ENCODE results near the gene HOXD3.

Gene HOXD3

GRCh38 chr2:176200971-176201370, 43.9 kb downstream of the HOXD3 start:
- peaks cover 17% of the 10 kb centered on the region for H3K27me3 Mint-ChIP-seq (ENCODE audit: low read depth)
- H3K27ac Mint-ChIP-seq = no peak overlapping the region
- no peaks in the 10 kb centered on the region for H3K36me3 Mint-ChIP-seq (ENCODE audit: low read depth)
- no peak overlapping the region for H3K4me3 Mint-ChIP-seq
- H3K4me1 Mint-ChIP-seq = no peaks in the 10 kb centered on the region
- no peak for TF ChIP-seq CTCF (IDR thresholded peaks at IDR 0.05; ENCODE audit: unreplicated experiment in 3 of 3)
- no peaks in the 10 kb centered on the region for H3K9me3 Mint-ChIP-seq

- peaks cover 10% of the 10 kb centered on the region for H3K27me3 Mint-ChIP-seq (ENCODE audit: low read depth)
- H3K27ac Mint-ChIP-seq = no peak overlapping the region
- H3K36me3 Mint-ChIP-seq (ENCODE audit: low read depth) = no peaks in the 10 kb centered on the region
- no peaks in the 10 kb centered on the region for H3K4me1 Mint-ChIP-seq
- TF ChIP-seq CTCF (IDR thresholded peaks at IDR 0.05; ENCODE audit: unreplicated experiment in 3 of 3) = no peak
- H3K9me3 Mint-ChIP-seq = no peaks in the 10 kb centered on the region
- H3K4me3 Mint-ChIP-seq = no peak overlapping the region
Measured at GRCh38 chr2:176202491-176202890, 45.4 kb downstream of the HOXD3 start.

GRCh38 chr2:176205126-176205525, 48.0 kb downstream of the HOXD3 start:
- no peaks in the 10 kb centered on the region for H3K9me3 Mint-ChIP-seq
- H3K4me1 Mint-ChIP-seq = no peaks in the 10 kb centered on the region
- no peak for TF ChIP-seq CTCF (IDR thresholded peaks at IDR 0.05; ENCODE audit: unreplicated experiment in 3 of 3)
- no peak overlapping the region for H3K27ac Mint-ChIP-seq
- H3K4me3 Mint-ChIP-seq = no peak overlapping the region
- H3K36me3 Mint-ChIP-seq (ENCODE audit: low read depth) = no peaks in the 10 kb centered on the region
- peaks cover 7% of the 10 kb centered on the region for H3K27me3 Mint-ChIP-seq (ENCODE audit: low read depth)

GRCh38 chr2:176206136-176206535, 49.0 kb downstream of the HOXD3 start:
- TF ChIP-seq CTCF (IDR thresholded peaks at IDR 0.05; ENCODE audit: unreplicated experiment in 3 of 3) = no peak
- H3K4me1 Mint-ChIP-seq = no peaks in the 10 kb centered on the region
- H3K27me3 Mint-ChIP-seq (ENCODE audit: low read depth) = peaks cover 7% of the 10 kb centered on the region
- no peaks in the 10 kb centered on the region for H3K36me3 Mint-ChIP-seq (ENCODE audit: low read depth)
- H3K27ac Mint-ChIP-seq = no peak overlapping the region
- H3K4me3 Mint-ChIP-seq = no peak overlapping the region
- no peaks in the 10 kb centered on the region for H3K9me3 Mint-ChIP-seq

- TF ChIP-seq CTCF (IDR thresholded peaks at IDR 0.05; ENCODE audit: unreplicated experiment in 3 of 3) = no peak
- H3K4me1 Mint-ChIP-seq = no peaks in the 10 kb centered on the region
- H3K27me3 Mint-ChIP-seq (ENCODE audit: low read depth) = peaks cover 7% of the 10 kb centered on the region
- no peak overlapping the region for H3K27ac Mint-ChIP-seq
- no peak overlapping the region for H3K4me3 Mint-ChIP-seq
- no peaks in the 10 kb centered on the region for H3K9me3 Mint-ChIP-seq
- no peaks in the 10 kb centered on the region for H3K36me3 Mint-ChIP-seq (ENCODE audit: low read depth)
Measured at GRCh38 chr2:176206682-176207081, 49.6 kb downstream of the HOXD3 start.

GRCh38 chr2:176211110-176211509, 54.0 kb downstream of the HOXD3 start:
- Mint-ChIP-seq H3K27me3 (ENCODE audit: low read depth) (no peaks in the 10 kb centered on the region), H3K36me3 (ENCODE audit: low read depth) (no peaks in the 10 kb centered on the region), H3K9me3 (no peaks in the 10 kb centered on the region), H3K27ac (no peak overlapping the region), H3K4me3 (no peak overlapping the region), H3K4me1 (no peaks in the 10 kb centered on the region)
- no peak for TF ChIP-seq CTCF (IDR thresholded peaks at IDR 0.05; ENCODE audit: unreplicated experiment in 3 of 3)
